PC-9 (cell line): Measurements from ENCODE around the gene C15orf40. TPM values are rescaled to one million over a fixed set of nuclear protein-coding genes. Genes with fewer than 3 reads are reported as not detected.

Experiments used
- BruUV-seq: library from RNA; stranded (reverse); fragments of 400-500 nt; replicated peaks from 2 replicates; lab custom pipeline; 2021; lab: Mats Ljungman, UMichigan
- CTCF ChIA-PET: fragments of 300-600 bp; sonication (Branson Sonifier 250); formaldehyde crosslinking; loops from one replicate; lab custom pipeline; 2022; ENCODE audit warnings: antibody characterized with exemption; lab: Charles Lee
- POLR2A ChIA-PET: fragments of 300-600 bp; sonication (Branson Sonifier 250); formaldehyde crosslinking; loops from one replicate; lab custom pipeline; 2022; ENCODE audit warnings: antibody characterized with exemption; ENCODE audit not compliant: unreplicated experiment; lab: Charles Lee
- DNase-seq, 2 experiments: peaks; one replicate each; pipeline versions ENCODE4 v3.0.0 to v3.0.0-alpha.2; 2015 to 2022; ENCODE audit warnings: mixed read lengths in 1 of 2
- H2AFZ ChIP-seq: fragments of 200-600 bp; sonication (generic); 2 replicates; pipeline ENCODE4 v1.8.1; 2017; ENCODE audit warnings: antibody characterized with exemption
- H3F3A ChIP-seq: fragments of 200-600 bp; sonication (generic); 2 replicates; pipeline ENCODE4 v1.8.1; 2017; ENCODE audit warnings: antibody characterized with exemption, mild to moderate bottlenecking, low read depth; ENCODE audit not compliant: insufficient read depth
- H3K27ac ChIP-seq: fragments of 200-600 bp; sonication (generic); 2 replicates; pipeline ENCODE4 v1.6.1; 2016; ENCODE audit warnings: mixed run types
- H3K27me3 ChIP-seq: fragments of 200-600 bp; sonication (generic); 2 replicates; pipeline ENCODE4 v1.6.1; 2016; ENCODE audit warnings: low read depth, mixed run types; ENCODE audit not compliant: insufficient read depth
- H3K36me3 ChIP-seq: fragments of 200-600 bp; sonication (generic); 2 replicates; pipeline ENCODE4 v1.6.1; 2016; ENCODE audit warnings: low read depth, mixed run types
- H3K4me1 ChIP-seq: fragments of 200-600 bp; sonication (generic); replicated peaks from 2 replicates; pipeline ENCODE4 v1.6.1; 2016; ENCODE audit warnings: mixed run types; ENCODE audit not compliant: insufficient read depth
- H3K4me2 ChIP-seq: fragments of 200-600 bp; sonication (generic); 2 replicates; pipeline ENCODE4 v1.6.1; 2017; ENCODE audit warnings: mixed run types
- H3K4me3 ChIP-seq: fragments of 200-600 bp; sonication (generic); 2 replicates; pipeline ENCODE4 v1.6.1; 2016; ENCODE audit warnings: mixed run types
- H3K79me2 ChIP-seq: fragments of 200-600 bp; sonication (generic); 2 replicates; pipeline ENCODE4 v1.6.1; 2017; ENCODE audit warnings: low read depth, mixed run types
- H3K9me2 ChIP-seq: fragments of 200-600 bp; sonication (generic); 2 replicates; pipeline ENCODE4 v1.8.1; 2017; ENCODE audit warnings: mild to moderate bottlenecking; ENCODE audit not compliant: insufficient read depth
- H3K9me3 ChIP-seq: fragments of 200-600 bp; sonication (generic); 2 replicates; pipeline ENCODE4 v1.8.1; 2016; ENCODE audit warnings: low read depth; ENCODE audit not compliant: insufficient read depth
- H4K20me1 ChIP-seq: fragments of 200-600 bp; sonication (generic); 2 replicates; pipeline ENCODE4 v1.8.1; 2017; ENCODE audit not compliant: insufficient read depth
- EZH2 ChIP-seq: fragments of 200-600 bp; sonication (generic); IDR thresholded peaks from 2 replicates; pipeline ENCODE4 v1.8.0; 2017; ENCODE audit warnings: antibody characterized with exemption, low read depth
- intact Hi-C: fragments of 100-400 bp; cut with micrococcal nuclease; formaldehyde crosslinking; loops from one replicate; pipeline ENCODE4 v1.10.0; 2022; ENCODE audit not compliant: unreplicated experiment
- total RNA-seq: library from RNA; stranded (reverse); gene quantifications from 2 replicates; pipeline ENCODE4 v1.2.3, GENCODE V29; 2021
- TF ChIP-seq, protein P1 (sequence below): fragments of 200-600 bp; sonication (generic); conservative IDR thresholded peaks from 2 replicates; pipeline ENCODE4 v1.6.1; 2017; ENCODE audit warnings: mixed run types, antibody characterized with exemption, mild to moderate bottlenecking, moderate library complexity

Gene C15orf40
- total RNA-seq, 1 experiment from 2014 or later = 21.2 TPM

DNA sequence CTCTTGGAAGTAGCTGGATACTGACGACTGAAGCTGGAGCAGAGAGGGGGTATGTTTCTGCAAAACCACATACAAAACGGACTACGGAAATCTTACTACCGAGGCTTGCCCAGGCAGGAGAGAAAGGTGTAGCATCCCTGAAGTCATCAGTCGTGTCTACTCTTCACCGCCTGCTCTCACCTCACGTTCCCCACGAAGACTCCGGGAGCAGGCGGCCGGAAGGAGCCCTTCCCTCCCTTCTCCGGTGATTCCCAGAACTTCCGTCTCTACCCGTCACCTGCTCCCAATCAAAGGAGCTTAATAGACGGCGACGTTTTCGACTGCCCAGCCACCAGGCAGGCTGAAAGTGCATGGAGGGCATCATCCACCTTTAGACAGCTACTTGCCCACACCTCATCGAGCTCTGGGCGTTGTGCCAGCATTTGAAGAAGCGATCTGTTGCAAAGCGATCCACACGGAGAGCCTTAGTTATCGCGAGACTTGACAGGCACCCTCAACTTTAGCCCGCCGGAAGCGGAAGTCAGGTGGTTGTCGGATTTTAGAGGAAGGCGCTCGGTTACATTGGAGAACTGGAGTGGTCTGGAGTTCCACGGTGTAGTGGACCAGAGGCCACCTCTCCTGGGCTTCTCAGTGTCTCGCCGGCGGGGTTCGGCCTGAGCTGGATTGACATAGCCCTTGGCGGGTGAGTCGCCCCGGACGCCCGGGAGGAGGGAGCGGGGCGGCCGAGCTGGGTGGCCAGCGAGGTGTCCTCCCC is 25.6 kb downstream of the C15orf40 start, which contains the start of gene RAMAC:
RAMAC (plus strand) TSS at position 523 of the 754 bp plus-strand sequence. CDS start 2,809 bp downstream, outside the sequence.
- Histone ChIP-seq H3K36me3 (no peaks in the 10 kb centered on the region; the same call in 1 of the 2 replicates), H3K27ac (0 out of 2 replicates have a peak within 1 kb of the TSS, but pooled peaks have one; percentile 22), H3K9me2 (no peaks in the 10 kb centered on the region), H3K9me3 (no peaks in the 10 kb centered on the region), H3K79me2 (peaks cover 18% of the 10 kb centered on the region), H3K27me3 (no peaks in the 10 kb centered on the region), H4K20me1 (peaks cover 4% of the 10 kb centered on the region; the same call in 1 of the 2 replicates), H3K4me2 (peak within 1 kb of the TSS; percentile 78), H3K4me1 (peaks cover 13% of the 10 kb centered on the region), H3K4me3 (peak within 1 kb of the TSS; percentile 84), H3F3A (0 out of 2 replicates have a peak, but pooled peaks cover 8% of the 10 kb centered on the region), H2AFZ (peak within 1 kb of the TSS; percentile 93)
- ChIA-PET CTCF (interaction anchor here (0.6 to 1.2 kb wide), 2 partner anchors 25 to 262 kb away, joined by 3 to 4 read pairs; partner anchors contain the start of gene C15orf40), POLR2A (interaction anchor here (0.6 to 0.7 kb wide), 3 partner anchors 219 to 748 kb away, joined by 3 to 4 read pairs (median 3); no protein-coding TSS in a partner anchor)
- intact Hi-C loops = loop anchor here (5.0 kb wide), 1 partner anchor 139 kb away; no protein-coding TSS in a partner anchor
- no peak for TF ChIP-seq EZH2
- peak; percentile 85 to 88 for DNase-seq
- no TSS peak for BruUV-seq

DNA sequence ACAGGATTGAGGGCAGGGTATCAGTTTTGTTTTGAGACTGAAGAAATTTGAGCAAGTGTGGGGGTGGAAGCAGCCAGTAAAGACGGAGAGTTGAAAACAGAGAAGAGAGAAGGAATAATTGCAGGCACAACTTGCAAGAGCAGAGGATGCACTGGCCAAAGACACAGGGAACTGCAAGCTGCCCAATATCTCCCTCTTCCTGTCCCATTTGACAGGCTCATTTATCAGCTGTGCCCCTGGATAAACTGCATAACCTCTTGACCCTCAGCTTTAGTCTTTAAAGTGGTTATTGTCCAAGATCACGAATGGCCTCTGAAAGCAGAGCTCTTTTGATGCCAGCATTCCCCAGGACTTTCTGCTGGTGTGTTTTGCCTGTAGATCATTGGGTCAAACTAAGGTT is 30.5 kb downstream of the C15orf40 start:
- DNase-seq = no peak
- Histone ChIP-seq H3K9me2 (no peaks in the 10 kb centered on the region), H3K9me3 (no peaks in the 10 kb centered on the region), H3F3A (no peaks in the 10 kb centered on the region), H3K36me3 (no peaks in the 10 kb centered on the region), H4K20me1 (no peaks in the 10 kb centered on the region), H2AFZ (no peak overlapping the region), H3K27ac (no peak overlapping the region), H3K4me1 (peaks cover 6% of the 10 kb centered on the region; the same call in 1 of the 2 replicates), H3K79me2 (no peaks in the 10 kb centered on the region), H3K4me3 (no peak overlapping the region), H3K27me3 (no peaks in the 10 kb centered on the region), H3K4me2 (no peak overlapping the region)
- TF ChIP-seq, protein P1, sequence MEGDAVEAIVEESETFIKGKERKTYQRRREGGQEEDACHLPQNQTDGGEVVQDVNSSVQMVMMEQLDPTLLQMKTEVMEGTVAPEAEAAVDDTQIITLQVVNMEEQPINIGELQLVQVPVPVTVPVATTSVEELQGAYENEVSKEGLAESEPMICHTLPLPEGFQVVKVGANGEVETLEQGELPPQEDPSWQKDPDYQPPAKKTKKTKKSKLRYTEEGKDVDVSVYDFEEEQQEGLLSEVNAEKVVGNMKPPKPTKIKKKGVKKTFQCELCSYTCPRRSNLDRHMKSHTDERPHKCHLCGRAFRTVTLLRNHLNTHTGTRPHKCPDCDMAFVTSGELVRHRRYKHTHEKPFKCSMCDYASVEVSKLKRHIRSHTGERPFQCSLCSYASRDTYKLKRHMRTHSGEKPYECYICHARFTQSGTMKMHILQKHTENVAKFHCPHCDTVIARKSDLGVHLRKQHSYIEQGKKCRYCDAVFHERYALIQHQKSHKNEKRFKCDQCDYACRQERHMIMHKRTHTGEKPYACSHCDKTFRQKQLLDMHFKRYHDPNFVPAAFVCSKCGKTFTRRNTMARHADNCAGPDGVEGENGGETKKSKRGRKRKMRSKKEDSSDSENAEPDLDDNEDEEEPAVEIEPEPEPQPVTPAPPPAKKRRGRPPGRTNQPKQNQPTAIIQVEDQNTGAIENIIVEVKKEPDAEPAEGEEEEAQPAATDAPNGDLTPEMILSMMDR = no peak
- TF ChIP-seq EZH2 = no peak
- POLR2A ChIA-PET = no interaction called here
- CTCF ChIA-PET = no interaction called here
- no TSS peak for BruUV-seq
- intact Hi-C loops = no loop called here

DNA sequence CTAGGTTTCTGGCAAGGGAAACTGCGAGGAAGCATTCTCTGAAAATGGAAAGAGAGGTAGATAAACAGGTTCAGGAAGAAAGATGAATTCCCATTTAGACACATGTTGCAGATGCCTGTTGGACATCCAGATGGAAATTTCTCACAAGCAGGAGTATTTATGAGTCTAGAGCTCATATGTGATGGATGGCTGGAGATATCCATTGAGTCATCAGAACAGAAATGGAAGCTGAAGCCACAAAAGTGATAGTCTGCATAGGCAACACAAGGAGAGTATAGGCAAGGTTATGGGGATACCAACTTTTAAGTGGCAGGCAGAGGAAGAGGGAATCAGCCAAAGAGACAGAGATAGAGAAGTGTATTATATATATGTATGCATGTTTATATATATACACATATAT is 31.7 kb downstream of the C15orf40 start:
- Histone ChIP-seq H3K36me3 (no peaks in the 10 kb centered on the region), H3K4me3 (no peak overlapping the region), H3K27me3 (no peaks in the 10 kb centered on the region), H3K4me2 (no peak overlapping the region), H4K20me1 (no peaks in the 10 kb centered on the region), H3K9me2 (no peaks in the 10 kb centered on the region), H3K79me2 (no peaks in the 10 kb centered on the region), H3F3A (no peaks in the 10 kb centered on the region), H3K27ac (no peak overlapping the region), H2AFZ (no peak overlapping the region), H3K9me3 (no peaks in the 10 kb centered on the region), H3K4me1 (no peaks in the 10 kb centered on the region)
- BruUV-seq = no TSS peak
- intact Hi-C loops = no loop called here
- POLR2A ChIA-PET = no interaction called here
- TF ChIP-seq, protein P1 = no peak
- TF ChIP-seq EZH2 = no peak
- CTCF ChIA-PET = no interaction called here
- DNase-seq = no peak
